HG03432 (cell line): ENCODE data around the gene SFXN5.

Experiments used
- ATAC-seq: cut with Tn5 transposase; IDR thresholded peaks from one replicate; pipeline ENCODE4 v1.9.1; 2021; ENCODE audit warnings: mild to moderate bottlenecking, moderate library complexity; ENCODE audit not compliant: unreplicated experiment

SFXN5 gene

DNA sequence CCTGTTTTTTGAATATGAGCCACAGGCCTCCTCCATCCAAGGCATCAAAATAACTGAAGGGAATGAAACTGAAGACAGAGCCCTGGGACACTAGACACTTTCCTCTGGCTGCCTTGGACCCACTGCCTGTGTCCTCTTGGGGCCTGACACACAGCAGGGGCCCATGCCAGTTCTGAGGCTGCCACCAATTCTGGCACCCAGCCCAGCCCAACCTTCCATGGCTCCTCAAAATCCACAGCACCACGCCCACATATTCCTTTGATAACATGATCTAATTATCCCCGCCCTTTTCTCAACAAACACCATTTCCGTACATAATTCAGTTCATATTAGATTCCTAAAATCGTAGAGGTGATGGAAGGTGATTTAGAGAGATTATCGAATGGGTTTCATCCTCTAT is 90.0 kb downstream of the SFXN5 start:
- no peak for ATAC-seq

- no peak for ATAC-seq
Observed at GRCh38 chr2:72980535-72981217, 90.8 kb downstream of the SFXN5 start.

DNA sequence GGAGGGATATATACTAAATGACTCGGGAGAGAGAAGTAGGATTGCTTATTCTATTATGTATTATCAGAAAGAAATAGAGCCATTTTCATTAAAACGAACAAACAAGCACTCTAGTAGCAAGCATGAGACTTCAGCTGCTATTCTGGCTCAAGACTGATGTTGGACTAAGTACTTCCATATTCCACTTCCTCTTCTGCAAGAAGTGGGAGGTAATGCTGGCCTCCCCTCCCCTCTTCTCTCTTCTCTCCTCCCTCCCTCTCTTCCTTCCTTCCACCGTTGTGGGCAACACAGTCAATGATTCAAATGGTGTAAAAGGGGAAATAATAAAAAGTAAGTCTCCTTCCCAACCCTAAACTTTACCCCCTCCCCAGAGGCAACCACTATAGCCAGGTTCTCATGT is 91.6 kb downstream of the SFXN5 start:
- ATAC-seq, result no peak

GRCh38 chr2:72975017-72975416 is 96.5 kb downstream of the SFXN5 start:
- ATAC-seq, result no peak

- no peak for ATAC-seq
Observed at GRCh38 chr2:72974436-72974754, 97.1 kb downstream of the SFXN5 start.

DNA sequence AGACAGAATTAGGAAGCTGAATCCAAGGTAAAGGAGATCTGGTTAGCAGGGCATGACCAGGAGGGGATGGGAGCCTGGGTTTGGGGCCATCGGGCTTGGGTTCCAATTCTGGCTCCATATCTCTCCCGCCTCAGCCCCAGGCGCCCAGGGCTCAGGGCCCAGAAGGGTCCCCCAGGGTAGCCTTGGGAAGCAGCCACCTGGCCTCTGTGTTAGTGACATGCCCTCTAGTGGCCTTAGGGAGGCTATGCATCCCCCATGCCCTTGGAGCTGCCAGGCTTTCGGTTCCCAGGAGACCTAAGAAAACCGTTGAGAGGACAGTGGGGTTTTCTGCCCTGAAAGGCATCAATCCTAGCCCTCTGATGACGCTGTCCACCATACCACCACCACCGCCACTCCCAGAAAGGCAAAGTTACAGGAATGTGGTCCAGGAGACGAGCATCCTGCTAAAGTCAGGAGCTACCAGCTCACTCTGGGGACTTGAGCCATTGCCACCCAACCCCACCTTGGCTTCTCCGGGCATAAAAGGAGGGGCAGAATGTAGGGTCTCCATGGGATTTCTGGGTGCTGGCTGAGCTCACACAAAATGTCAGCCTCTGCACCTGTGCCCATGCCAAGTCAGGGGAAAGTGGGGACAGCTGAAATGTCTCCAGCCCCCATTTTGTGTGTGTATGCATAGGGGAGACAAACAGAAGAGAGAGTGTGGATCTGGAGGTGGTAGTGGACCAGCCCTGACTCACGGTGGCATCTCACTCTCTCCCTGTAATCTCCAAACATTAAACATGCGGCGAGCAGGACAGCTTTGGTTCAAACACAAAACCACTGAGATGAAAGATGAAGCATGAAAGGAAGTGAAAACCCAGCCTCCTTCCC is 97.7 kb downstream of the SFXN5 start:
- peak; percentile 94 for ATAC-seq

DNA sequence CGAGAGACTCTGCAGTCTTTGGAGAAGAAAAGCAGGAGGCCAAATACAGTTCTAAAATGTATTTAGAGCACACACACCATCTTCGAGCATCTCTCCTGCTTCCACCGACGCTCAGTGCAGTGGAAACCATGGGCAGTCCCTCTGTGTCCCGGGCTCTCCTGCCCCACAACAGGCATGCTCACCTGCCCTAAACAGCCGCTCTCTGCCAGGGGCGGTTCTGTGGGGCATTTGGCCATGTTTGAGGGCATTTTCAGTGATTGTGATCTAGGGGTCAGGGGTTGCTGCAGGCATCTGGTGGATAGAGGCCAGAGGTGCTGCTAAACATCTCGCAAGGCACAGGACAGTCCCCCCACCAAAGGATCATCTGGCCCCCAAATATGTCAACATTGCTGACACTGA is 98.4 kb downstream of the SFXN5 start:
- ATAC-seq, result no peak

GRCh38 chr2:72972352-72973136 is 99.0 kb downstream of the SFXN5 start:
- no peak for ATAC-seq

- no peak for ATAC-seq
Observed at GRCh38 chr2:72971036-72971435, 100.5 kb downstream of the SFXN5 start.

GRCh38 chr2:72969706-72970105 is 101.8 kb downstream of the SFXN5 start:
- no peak for ATAC-seq

DNA sequence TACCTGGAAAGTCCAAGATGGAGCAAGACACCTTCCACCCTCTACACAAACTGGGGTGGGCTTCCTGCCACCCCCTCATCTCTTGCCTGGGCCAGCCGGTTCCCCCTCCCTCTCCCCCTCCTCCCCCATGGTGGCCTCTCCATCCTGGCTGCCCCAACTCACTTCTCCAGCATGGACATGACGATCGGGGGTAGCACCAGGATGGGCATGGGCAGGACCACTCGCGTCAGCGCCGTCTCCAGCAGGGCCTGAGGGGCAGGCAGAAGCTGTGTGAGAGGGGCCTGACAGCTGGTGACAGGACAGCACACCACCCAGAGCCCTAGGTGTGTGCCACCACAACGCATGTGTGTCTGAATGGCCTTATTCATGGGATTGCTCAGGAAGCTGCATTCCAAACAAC is 103.2 kb downstream of the SFXN5 start:
- no peak for ATAC-seq

- no peak for ATAC-seq
Observed at GRCh38 chr2:72965770-72966450, 105.6 kb downstream of the SFXN5 start.

GRCh38 chr2:72965016-72965415 is 106.5 kb downstream of the SFXN5 start:
- ATAC-seq, result no peak

DNA sequence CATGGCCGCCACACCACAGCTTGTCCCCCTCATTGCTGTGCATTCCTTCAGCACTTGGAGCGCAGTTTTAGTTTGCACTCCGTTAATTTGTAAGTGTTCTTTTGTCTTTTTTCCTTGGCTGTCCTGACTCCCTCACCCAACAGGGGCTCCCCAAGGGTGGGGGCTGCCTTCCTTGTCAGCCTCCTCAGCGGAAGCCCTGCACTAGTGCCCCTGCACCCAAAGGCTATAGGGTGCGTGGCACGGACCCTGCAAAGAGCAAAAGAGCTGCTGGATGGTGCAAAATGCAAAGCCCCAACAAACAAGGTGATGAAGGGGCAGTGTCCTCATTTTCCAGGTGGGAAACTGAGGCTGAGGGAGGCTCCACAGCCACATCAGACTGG is 107.4 kb downstream of the SFXN5 start:
- no peak for ATAC-seq

- no peak for ATAC-seq
Observed at GRCh38 chr2:72963423-72964145, 107.9 kb downstream of the SFXN5 start.

DNA sequence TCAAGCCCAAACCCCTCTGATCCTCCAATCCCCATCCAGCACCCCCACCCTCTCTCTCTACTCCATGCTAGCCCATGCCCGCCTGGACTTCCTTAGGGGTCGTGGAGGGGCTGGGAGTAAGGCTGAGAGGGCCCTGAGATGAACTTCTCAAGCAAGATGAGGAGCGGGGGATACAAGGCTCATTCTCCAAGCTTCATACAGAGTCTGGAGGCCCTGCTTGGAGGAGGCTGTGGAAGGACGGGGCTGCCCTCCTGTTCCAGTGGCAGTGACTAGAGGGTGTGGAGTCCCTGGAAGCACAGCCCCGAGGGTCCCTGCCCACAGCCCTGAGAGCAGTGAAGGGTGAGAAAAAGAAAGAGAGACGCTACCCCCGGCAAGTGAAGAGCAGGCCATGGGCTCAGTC is 108.6 kb downstream of the SFXN5 start:
- ATAC-seq, result no peak

GRCh38 chr2:72961853-72962468 is 109.6 kb downstream of the SFXN5 start:
- ATAC-seq, result no peak

DNA sequence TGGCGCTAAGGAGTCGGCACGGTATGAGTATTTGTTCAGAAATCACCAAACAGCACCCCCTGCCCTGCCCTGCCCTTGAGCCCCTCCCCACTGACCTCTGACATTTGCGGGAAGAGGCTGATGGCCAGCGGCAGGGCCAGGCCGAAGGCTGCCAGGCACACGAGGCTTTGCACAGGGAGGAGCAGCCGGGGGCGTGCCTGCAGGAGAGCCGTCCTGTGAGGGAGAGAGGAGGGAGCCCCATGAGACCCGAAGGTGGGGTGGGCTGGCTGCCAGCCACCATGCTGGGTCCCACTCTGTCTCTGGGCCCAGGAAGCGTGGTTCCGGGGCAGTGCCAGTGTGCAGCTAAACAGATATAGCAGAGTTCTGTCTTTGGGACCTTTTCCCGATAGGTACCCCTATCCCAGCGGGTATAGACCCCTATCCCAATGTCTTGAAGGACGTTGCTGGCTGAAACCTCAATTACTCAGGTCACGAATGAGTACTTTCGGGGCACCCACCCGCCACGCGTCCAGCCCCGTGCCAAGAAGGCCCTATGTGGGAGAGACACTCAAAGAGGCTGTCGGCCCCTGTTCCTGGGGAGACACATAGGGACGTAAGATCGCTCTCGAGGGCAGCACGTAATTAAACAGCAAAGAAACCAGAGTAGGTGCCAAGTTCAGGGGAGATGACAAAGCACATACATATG is 110.3 kb downstream of the SFXN5 start:
- no peak for ATAC-seq
